Measurements from ENCODE around the gene MYADML2. TPM values are rescaled to one million over a fixed set of nuclear protein-coding genes. Genes with fewer than 3 reads are reported as not detected.

The MYADML2 gene
- total and polyA plus RNA-seq, 7 donors, result 0.47 to 95.8 (median 11.0) TPM

DNA sequence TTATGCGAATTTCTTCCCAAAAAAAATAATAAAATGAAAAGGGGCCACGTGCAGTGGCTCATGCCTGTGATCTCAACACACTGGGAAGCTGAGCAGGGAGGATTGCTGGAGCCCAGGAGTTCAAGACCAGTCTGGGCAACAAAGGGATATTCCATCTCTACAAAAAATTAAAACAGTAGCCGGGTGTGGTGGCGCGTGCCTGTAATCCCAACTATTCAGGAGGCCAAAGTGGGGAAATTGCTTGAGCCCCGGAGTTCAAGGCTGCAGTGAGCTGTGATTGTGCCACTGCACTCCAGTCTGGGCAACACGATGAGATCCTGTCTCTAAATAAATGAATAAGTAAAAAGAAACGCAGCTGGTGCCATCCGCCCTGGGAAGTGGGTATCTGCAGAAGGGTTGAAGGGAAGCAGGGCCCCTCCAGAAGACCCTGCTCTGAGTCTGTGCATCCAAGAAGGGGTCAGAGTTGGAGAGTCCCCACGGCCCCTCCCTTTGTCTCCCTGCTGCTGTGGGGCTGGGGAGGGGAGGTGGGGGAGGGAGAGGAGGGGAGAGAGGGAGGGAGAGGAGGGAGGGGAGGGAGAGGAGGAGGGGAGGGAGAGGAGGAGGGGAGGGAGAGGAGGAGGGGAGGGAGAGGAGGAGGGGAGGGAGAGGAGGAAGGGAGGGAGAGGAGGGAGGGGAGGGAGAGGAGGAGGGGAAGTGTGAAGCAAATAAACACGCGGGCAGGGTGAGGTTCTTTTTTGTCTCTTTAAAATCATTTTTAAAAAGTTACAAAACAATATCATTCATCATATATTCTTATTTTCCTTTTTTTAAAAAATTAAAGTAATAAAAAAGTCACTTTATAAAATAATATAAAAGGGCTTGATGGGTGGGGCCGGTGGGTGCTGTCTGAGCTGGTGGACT lies 5.0 kb upstream of the MYADML2 start:
- TF ChIP-seq, protein P1, sequence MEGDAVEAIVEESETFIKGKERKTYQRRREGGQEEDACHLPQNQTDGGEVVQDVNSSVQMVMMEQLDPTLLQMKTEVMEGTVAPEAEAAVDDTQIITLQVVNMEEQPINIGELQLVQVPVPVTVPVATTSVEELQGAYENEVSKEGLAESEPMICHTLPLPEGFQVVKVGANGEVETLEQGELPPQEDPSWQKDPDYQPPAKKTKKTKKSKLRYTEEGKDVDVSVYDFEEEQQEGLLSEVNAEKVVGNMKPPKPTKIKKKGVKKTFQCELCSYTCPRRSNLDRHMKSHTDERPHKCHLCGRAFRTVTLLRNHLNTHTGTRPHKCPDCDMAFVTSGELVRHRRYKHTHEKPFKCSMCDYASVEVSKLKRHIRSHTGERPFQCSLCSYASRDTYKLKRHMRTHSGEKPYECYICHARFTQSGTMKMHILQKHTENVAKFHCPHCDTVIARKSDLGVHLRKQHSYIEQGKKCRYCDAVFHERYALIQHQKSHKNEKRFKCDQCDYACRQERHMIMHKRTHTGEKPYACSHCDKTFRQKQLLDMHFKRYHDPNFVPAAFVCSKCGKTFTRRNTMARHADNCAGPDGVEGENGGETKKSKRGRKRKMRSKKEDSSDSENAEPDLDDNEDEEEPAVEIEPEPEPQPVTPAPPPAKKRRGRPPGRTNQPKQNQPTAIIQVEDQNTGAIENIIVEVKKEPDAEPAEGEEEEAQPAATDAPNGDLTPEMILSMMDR (IDR thresholded peaks at IDR 0.05), result no peak
- no peaks in the 10 kb centered on the region for H3K36me3 ChIP-seq (ENCODE audit: insufficient read depth in 1 of 2, low read depth in 1 of 2)
- no peak overlapping the region for H3K27ac ChIP-seq
- H3K27me3 ChIP-seq (ENCODE audit: insufficient read depth in 3 of 3, low read length in 2 of 3), result no peaks in the 10 kb centered on the region
- WGBS, 3 donors, result 55 to 70% (median 57%) methylated on average over 12 to 13 of the region's 13 CpGs
- ATAC-seq, result no peak
- peaks cover 5% of the 10 kb centered on the region for H3K4me1 ChIP-seq
- H3K4me3 ChIP-seq, result no peak overlapping the region
- intact Hi-C loops (cut with DNase I), result no loop called here
- DNase-seq, result no peak
- no peaks in the 10 kb centered on the region for H3K9me3 ChIP-seq

DNA sequence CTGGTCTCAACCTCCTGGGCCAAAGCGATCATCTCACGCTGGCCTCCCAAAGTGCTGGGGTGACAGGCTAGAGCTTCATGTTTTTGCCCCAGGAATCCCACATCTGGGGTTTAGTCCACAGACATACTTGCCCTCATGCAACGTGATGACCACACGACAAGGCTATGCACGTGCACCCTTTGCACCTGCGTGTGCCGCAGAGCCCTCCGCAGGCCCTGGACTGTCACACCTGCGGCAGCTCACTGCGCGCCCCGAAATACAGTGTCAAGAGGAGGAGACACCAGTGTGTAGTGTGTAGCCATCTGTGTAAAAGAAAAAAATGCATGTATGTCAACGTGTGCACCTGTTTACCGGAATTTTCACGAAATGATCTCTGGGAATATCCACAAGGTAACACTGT lies 3.5 kb upstream of the MYADML2 start:
- Histone ChIP-seq H3K36me3 (ENCODE audit: insufficient read depth in 1 of 2, low read depth in 1 of 2) (no peaks in the 10 kb centered on the region), H3K4me3 (no peak overlapping the region), H3K27ac (no peak overlapping the region), H3K9me3 (no peaks in the 10 kb centered on the region), H3K4me1 (peaks cover 7% of the 10 kb centered on the region), H3K27me3 (ENCODE audit: insufficient read depth in 3 of 3, low read length in 2 of 3) (no peaks in the 10 kb centered on the region)
- no peak for DNase-seq
- TF ChIP-seq, protein P1 (IDR thresholded peaks at IDR 0.05), result no peak
- no peak for ATAC-seq
- intact Hi-C loops (cut with DNase I), result no loop called here
- 82 to 85% (median 83%) methylated on average over 15 of the region's 15 CpGs for WGBS, 3 donors

DNA sequence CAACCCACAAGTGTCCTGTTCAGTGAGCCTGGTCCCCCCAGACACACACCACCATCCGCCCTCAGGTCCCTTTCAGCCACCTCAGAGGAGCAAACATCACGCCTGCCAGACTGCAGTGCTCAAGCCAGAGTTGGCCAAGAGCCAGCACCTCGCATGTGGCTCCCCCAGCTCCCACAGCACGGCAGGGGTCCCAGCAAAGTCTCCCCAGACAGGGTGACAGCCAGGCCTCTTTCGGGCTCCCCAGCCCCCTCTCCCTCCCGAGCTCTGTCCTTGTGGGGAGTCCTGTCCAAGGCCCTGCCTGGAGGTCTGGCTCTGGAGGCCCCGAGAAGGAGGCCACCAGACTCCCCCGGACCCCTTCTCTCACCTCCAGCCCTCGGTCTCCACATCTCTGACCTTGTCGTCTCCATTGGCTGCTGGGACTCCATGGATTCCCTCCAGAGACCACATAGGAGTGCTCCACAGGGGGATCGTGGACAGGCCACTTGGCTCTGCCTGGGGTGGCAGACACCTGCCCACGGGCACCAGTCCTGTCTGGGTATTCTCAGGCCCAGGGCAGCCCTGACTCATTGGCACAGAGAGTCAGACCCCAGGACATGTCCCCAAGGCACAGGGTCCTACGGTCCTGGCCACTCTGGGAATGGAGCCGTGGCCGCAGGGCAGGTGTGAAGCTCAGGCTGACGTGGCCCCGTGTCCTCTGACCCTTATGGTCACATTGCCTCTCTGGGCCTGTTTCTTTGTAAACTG lies 1.8 kb upstream of the MYADML2 start:
- Histone ChIP-seq H3K27me3 (ENCODE audit: insufficient read depth in 3 of 3, low read length in 2 of 3) (no peaks in the 10 kb centered on the region), H3K9me3 (no peaks in the 10 kb centered on the region), H3K36me3 (ENCODE audit: insufficient read depth in 1 of 2, low read depth in 1 of 2) (no peaks in the 10 kb centered on the region), H3K4me3 (no peak overlapping the region), H3K4me1 (peaks cover 7% of the 10 kb centered on the region), H3K27ac (peak overlapping the region; percentile 43)
- no peak for DNase-seq
- intact Hi-C loops (cut with DNase I), result no loop called here
- TF ChIP-seq, protein P1 (IDR thresholded peaks at IDR 0.05), result no peak
- WGBS, 3 donors, result 78 to 82% (median 80%) methylated on average over 16 to 17 of the region's 17 CpGs
- no peak for ATAC-seq

DNA sequence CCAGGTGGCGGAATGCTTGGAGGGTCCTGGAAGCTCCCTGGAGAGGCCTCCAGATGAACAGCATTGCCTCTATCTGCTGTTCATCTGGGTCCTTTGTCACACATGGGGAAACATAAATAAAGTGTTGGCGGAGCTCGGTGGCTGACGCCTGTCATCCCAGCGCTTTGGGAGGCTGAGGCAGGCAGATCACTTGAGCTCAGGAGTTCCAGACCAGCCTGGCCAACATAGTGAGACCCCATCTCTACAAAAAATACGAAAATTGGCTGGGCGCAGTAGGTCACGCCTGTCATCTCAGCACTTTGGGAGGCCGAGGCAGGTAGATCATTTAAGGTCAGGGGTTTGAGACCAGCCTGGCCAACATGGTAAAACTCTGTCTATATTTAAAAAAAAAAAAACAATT lies 2.2 kb downstream of the MYADML2 start:
- TF ChIP-seq, protein P1 (IDR thresholded peaks at IDR 0.05), result no peak
- no peak for ATAC-seq
- H3K4me3 ChIP-seq, result no peak overlapping the region
- 86 to 88% (median 88%) methylated on average over 9 of the region's 9 CpGs for WGBS, 3 donors
- H3K27me3 ChIP-seq (ENCODE audit: insufficient read depth in 3 of 3, low read length in 2 of 3), result no peaks in the 10 kb centered on the region
- no peaks in the 10 kb centered on the region for H3K36me3 ChIP-seq (ENCODE audit: insufficient read depth in 1 of 2, low read depth in 1 of 2)
- H3K9me3 ChIP-seq, result no peaks in the 10 kb centered on the region
- H3K4me1 ChIP-seq, result peaks cover 11% of the 10 kb centered on the region
- intact Hi-C loops (cut with DNase I), result no loop called here
- H3K27ac ChIP-seq, result peak overlapping the region; percentile 99
- DNase-seq, result no peak
